Right forelimb (tissue), 1 donor: ENCODE measurements around the gene RNF215.
"Not testable (repeated sequence)": the region's sequence is repeated elsewhere in the genome, so short reads cannot be mapped to it uniquely, and the experiment has no call there.

Experiments used
- DNase-seq: peaks from one replicate; pipeline ENCODE4 v3.0.0-alpha.2; 2018

RNF215 gene

DNA sequence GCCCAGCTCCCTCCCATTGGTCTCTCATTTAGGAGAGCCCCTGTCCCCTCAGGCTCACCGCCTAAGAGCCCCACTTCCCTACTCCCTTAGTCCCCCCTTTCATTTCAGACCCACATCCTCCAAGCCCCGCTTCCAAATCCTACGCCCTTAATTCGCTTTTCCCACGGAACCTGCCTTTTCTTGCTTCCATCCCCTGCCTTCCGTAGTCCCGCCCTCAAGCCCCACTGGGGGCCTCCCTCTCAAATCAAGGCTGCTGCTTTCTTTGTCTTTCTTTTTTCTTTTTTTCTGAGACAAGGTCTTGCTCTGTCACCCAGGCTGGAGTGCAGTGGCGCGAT is 30.0 kb downstream of the RNF215 start:
- DNase-seq, result no peak

DNA sequence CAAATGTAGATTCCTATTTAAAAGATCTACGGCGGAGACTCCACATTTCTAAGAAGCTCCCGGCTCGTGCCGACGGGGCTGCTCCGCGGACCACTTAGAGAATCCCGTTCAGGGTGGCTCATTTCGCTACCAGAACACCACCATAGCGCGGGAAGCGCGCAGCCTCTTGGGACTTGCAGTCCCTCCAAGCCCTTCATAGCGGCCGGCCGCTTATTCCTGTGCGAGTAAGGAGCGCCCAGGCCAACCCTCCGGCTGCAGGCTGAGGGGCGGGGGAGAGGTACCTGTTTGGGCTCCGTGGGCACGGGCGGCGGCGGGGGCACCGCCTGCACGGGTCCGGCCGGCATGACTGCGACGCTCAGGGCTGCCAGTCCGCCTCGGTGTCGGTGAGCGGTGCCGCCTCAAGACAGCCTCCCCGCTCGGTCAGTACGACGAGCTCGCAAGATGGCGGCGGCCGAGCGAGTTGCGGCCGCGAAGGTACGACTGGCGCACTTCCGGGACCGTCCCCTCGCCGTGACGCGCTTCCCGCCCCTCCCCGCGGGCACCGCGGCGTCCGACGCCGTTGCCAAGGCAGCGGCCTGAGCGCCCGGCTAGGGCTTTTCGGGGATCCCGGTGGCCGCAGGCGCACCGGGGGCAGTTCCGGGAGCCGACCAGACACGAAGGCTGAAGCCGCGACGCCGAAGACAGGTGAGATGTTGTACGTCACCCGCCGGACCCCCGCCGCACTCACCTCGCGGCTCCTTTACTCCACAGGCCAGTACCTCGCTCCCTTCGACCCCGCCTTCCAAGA is 30.6 kb downstream of the RNF215 start, which contains the start of the genes CCDC157 and SF3A1:
TSS of gene CCDC157 (plus strand) at position 559 of the 787 bp plus-strand sequence. CDS start 8,994 bp downstream, outside the sequence.
TSS of gene SF3A1 (minus strand) at position 446 of the 787 bp plus-strand sequence. CDS start at position 344, 102 bp downstream.
- DNase-seq, result peak; percentile 93

DNA sequence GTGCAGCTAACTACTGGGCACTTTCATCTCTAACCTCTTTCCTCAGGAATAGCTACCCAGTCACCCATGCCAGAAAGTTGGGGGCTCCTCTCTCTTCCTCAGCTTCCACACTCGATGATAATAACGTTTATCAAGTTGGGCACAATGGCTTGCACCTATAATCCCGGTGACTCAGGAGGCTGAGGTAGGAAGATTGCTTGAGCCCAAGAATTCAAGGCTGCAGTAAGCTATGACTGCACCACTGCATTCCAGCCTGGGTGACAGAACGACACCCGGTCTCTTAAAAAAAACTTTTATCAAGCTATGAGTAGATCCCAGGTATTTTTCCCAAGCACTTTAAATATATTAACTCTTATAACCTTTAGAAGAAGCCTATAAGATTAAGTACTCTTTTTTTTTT is 32.6 kb downstream of the RNF215 start:
- no peak for DNase-seq

DNA sequence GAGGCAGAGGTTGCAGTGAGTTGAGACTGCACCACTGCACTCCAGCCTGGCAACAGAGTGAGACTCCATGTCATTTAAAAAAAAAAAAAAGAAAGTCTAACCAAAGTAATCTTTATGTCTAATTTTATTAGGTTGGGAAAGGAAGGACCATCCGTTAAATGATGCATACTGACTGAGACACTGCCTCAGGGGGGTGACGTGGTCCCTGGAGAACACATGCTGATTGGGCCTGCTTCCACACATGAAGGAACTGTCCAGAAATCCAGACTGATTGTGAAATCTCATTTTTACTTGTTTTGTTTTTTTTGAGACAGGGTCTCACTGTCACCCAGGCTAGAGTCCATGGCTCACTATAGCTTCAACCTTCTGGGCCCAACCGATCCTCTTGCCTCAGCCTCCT is 36.0 kb downstream of the RNF215 start:
- DNase-seq, result no peak

DNA sequence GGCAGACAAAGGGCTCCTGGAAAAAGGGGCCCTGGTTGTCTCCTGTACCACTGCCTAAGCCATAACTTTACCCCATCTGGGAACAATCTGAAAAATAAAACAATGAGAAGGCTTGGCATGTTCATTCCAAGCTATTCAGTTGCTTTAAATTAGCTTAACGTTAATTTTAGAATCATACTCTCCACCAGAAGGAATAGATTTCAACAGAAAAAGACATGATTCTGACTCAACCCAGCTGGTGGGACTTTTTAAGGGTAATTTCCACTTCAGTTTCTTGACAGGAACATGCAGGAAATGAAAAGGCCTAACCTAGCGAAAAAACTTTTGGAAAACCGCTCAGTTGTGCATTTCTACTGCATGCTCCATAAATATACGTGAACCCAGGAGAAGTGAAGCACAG is 38.4 kb downstream of the RNF215 start:
- DNase-seq, result no peak

DNA sequence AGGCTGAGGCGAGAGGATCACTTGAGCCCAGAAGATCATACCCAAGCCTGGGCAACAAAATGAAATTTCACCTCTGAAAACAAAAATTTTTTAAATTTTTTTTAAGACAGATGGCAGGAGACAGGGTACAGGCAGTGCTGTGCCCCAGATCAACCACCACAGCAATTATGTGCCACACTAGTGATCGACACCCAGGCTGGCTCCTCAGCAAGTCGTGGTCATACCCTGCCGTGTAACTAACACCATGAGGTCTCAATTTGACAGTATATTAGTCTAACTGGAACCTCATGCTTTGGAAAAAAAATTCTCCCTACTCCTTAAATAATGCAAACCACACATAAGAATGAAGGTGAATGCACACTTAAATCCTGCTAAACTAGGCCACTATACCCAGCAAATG is 38.8 kb downstream of the RNF215 start:
- DNase-seq, result no peak

DNA sequence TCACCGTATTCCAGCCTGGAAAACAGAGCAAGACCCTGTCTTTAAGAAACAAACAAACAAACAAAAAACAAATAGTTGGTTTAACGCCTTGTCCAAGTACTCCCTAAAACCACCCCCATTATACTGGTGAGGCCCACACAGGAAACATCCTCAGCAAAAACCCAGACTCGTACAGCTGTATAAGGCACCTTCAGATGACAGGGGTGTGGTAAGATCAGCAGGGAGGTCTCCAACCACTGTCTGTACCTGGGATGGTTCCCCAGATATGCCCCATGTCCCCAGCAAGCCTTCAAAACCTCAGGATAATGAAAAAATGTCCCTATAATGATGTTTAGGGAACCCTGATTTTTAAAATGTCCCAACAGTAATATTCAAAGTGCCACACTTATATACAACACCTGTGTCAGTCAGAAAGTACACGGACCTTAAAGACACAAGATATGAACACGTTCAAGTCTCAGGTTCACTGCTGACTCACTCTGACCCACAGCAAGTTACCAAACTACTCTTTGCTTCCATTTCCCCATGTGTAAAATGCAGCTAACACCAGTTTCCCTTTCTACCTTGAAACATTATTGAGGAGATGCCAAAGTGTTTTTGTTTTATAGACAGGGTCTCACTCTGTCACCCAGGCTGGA is 39.8 kb downstream of the RNF215 start:
- DNase-seq, result no peak

DNA sequence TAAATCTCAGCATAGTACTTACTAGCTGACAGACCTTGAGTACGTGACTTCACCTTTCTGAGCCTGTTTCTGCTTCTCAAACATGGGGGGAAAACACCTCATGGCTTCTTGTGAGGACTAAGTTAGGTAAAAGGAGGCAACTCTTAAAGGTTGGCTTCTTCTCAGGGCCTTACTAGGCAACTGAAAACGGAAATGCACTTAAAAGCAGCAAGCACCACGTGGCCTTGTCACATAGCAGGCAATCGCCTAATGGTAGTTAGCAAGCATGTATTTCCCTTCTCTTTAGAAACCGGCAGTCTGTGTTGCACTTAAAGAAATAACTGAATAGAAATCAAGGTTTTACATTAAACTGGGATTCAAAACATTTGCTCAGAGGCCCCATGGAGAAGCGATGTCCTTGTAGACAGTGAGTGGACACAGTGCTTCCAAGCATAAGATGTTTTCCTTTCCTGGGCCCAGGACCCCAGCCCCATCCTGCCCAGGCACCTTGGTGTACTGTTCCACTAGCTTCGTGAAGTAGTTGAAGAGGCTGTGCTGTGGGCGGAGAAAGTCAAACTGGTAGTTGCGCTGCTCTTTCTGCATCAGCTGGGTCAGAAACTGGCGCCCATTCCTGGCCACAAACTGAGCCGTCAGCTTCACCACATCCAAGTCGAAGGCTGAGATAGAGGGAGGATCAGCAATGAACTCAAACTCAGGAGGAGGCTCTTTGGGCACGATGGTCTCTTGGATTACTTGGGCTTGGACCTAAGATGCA is 42.6 kb downstream of the RNF215 start:
- no peak for DNase-seq

DNA sequence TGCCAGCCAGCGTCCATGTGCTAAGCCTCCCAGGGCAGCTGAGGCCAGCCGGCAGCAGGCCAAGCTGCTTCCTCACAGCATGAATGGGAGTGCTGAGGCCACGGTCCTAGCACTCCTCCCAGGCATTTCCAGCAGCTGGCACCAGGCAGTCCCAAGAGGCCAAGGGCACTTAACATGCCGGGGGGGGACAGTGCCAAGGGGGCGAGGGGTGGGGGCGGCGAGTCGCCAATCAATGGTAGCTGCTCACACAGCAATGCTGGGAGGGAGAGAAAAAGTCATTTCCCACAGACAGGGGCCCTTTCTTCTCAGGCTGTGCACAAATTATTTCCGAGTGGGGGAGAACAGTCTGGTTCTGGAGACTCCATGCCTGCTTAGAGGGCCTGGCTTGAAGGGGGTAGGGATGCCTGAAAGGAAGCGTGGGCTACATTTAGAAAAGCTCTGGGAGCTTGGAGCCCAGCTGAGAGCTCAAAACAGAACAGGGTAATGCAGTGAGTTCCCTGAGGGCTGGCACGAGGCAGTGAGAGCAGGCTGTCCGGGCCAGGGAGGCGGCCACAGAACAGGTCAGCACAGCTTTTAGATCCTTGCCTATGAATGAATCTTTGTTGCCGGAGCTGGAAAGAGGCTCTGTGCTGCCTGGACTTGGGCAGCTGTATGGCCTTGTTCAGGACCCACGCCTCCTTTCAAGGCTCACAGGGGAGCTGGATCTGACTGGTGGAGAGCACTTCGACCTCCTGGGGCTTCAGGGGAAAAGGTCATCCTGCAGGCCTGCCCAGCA is 46.1 kb downstream of the RNF215 start:
- peak; percentile 52 for DNase-seq

DNA sequence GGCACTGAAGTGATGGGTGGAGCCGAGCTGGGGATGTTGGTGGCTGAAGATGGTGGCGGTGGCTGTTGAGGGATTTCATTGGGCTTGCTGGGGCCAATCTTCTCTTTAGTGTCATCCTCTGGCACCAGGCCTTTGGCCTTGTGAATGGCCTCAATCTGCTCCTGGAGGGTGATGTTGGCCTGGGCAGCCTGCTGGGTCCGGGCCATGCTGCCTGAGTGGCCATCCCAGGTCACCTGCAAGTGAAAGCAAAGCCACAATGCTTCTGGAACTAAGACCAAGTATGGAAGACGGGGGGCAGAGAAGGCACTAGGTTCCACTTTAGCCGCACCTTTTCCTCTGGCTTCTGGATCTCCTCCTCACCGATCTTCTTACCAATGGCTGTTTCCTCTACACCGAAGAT is 48.4 kb downstream of the RNF215 start:
- no peak for DNase-seq

DNA sequence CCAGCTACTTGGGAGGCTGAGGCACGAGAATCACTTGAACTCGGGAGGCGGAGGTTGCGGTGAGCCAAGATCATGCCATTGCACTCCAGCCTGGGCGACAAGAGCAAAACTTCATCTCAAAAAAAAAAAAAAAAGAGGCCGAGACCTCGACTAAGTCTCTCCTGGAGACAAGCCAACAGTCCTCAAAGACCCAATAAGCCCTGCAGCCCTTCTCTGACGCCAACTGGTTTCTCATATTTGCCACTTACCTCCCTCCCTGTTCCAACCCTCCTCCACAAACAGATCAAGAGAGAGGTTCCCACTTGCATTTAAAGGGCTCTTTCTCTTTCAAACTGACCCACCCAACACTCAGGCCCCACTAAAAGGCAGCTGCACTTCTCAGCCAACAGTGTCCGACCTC is 48.9 kb downstream of the RNF215 start:
- not testable (repeated sequence) for DNase-seq

DNA sequence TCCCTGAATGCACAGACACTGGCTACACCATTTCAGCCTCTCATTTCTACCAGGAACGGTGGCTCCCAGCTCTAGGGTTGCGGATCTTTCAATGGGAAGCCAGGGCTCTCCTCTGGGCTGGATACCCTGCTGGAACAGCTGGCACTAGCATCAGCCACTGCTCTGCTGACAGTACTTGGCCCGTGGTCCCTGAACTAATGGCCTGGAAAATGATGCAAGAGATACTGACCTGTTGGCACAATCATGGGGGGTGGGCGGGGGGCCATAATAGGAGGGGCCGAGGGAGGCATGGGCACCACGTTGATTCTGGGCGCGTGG is 49.8 kb downstream of the RNF215 start:
- no peak for DNase-seq

DNA sequence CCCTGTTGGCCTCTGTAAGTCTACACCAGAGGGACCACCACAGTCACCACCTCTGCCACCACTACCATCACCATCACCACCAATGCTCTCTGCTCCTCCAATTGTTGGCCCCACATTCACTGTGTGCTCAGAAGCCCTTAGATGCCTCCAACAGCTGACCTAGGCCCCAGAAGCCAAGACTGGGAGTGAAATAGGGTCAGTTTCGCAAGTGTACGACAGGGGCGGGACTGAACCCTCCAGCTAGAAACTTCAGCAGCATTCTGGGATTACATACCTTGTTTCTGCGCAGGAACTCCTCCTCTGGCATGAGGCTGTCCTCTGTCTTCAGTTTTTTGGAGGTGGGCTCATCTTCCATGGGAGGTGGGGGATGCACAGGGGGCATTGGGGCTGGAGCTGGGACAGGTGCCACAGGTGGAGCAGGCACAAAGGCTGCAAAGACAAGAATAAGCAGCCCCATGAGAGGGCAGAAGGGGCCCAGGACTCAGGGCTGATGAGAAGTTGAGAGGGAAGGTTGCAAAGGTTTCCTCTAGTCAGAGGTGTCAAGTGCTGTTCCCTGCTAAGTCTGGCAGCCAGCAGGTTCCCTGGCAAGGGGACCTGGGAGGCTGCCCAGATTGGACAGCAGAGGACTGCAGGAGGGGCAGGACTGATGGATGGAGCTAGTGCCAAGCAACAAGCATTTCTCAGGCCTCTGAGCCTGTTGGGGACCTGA is 50.3 kb downstream of the RNF215 start:
- no peak for DNase-seq

DNA sequence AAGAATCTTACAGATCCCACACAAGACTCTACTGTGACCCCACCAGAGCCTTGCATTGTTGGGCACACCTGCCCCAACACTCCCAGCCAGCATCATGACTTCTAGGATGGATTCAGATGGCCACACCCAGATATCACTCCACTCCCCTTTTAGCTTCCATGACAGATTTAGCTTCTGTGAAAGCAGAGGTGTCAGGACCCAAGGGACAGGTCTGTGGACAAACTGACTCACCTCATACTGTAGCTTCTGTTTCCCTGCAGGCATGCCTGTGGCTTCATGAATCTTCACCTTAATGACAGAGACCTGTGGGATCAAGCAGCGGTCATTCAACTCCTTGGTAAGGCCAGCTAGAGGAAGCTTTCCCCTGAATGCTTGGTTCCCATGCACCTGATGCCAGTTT is 52.0 kb downstream of the RNF215 start:
- no peak for DNase-seq

DNA sequence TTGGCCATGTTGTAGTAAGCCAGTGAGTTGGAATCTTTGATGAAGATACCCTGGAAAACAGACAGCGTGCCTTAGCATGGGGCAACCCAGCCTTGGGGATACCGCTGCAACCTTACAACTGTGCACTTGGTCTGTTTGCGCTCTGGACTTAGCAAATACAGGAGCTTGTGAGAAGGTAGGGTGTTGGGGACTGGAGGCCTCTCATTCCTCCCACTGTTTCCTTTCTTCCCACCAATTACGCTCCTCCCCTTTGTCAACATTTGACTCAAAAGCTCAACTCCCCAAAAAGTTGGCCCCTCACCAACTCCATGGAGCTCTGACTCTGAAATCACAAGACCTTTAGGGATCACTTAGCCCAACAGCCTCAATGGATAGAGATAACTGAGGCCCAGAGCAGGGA is 52.6 kb downstream of the RNF215 start:
- no peak for DNase-seq

DNA sequence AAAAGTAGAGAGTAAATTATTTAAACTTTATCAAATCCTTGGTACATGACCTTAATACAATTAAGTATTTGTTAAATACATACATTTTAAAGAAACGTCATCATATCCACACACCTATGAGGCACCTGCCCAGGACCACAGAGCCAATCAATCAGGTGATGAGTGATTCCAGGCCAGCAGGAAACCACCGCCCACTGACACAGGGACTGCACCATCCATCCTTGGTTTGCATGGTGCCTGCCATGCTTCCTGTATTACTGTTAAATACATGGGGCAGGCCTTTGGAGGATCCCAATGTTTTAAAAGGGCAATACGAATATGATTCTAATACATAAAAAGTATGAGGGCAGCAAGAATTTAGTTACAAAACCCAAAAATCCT is 53.5 kb downstream of the RNF215 start:
- no peak for DNase-seq

DNA sequence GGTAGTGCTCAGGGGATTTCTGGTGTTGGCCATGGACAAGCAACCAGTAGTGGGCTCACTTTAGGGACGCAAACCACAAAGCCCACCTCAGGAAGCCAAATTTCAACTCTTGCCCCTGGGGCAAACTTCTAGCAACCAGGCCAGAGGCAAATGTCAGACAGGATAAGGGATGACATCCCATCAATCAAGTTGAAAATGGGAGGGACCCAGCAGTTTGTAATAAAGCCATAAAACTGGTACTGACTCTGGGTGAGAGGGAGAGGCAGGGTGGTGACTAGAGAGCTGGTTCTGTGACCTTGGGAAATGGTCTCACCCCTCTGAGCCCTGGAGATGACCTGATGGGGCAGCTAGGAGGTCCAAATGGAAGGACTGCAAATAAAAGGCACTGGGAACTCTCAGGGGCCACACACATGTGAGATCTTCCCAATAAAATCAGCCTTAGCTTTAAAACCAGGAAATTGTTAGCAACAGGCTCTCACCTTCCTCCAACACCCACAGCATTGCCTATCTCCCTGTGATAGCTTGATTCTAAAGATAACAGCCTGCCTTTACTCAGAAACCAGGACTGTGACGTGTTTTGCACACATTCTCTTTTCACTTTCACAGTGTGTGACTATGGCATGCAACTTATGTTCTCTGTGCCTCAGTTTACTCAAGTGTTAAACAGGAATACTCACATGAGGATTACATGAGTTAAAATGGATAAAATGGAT is 54.1 kb downstream of the RNF215 start:
- DNase-seq, result no peak

DNA sequence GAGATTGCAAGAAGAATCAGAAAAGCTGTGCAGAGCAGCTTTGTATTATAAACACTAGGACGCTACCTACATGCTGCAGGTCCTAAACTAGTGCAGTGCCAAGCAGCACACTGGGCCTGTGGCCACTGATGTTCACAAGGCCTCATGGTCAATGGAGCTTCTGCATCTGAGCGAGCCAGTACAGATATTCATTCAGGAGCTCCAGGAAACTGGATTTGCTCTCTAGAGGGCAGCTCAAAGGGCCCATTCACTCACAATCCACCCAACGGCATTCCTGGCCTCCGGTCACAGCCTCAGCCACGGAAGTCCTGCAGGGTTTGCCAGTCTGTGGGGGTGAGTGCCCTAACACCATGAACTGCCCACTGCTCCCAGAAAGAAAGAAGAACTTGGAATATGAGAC is 54.7 kb downstream of the RNF215 start:
- no peak for DNase-seq
